GM21423 (cell line): Measurements from ENCODE around the gene SCN3A.
A peak's percentile ranks its signal among the peaks of the same experiment; 100 is the strongest.

Source experiments
- ATAC-seq: cut with Tn5 transposase; IDR thresholded peaks from one replicate; pipeline ENCODE4 v1.9.1; 2021; ENCODE audit warnings: mild to moderate bottlenecking, moderate library complexity; ENCODE audit not compliant: unreplicated experiment

The SCN3A gene

GRCh38 chr2:165192729-165193128 lies 11.1 kb downstream of the SCN3A start:
- ATAC-seq, result peak; percentile 42

GRCh38 chr2:165191096-165191728 lies 12.6 kb downstream of the SCN3A start:
- no peak for ATAC-seq

DNA sequence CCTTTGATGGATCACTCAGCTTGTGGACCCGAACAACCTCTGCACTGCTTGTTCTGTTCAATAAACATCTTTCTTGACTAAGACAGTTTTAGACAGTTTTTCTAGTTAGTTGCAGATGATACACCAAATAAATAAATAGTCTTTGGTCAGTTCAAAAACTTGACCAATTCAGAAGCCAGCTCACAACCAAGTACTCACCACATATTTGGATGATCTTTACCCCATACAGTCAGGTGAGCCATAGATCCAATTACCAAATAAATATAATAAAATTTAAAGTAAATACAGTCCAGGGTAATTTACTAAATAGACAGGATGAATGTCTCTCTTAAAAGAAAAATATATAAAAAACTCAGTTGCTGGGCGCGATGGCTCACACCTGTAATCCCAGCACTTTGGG lies 18.2 kb downstream of the SCN3A start:
- no peak for ATAC-seq

- no peak for ATAC-seq
Observed at GRCh38 chr2:165182029-165182428, 21.8 kb downstream of the SCN3A start.

DNA sequence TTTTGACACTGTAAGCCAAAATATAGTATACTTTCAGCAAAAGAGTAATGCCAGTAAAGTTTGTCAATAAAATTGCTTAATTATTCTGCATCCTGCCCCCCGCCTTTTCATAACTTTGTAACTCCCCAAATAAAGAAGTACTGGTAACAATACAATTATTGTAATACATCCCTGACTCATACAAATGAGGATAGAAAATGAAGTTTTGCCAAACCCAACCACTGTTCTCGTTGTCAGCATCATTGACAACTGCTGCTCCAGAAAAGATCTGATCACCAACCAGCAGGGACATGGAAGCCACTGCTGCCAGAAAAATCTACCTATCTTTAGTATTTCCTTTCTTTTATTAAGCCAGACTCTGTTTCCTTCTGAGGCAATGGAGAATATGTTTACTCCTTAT lies 27.1 kb downstream of the SCN3A start:
- ATAC-seq, result no peak

DNA sequence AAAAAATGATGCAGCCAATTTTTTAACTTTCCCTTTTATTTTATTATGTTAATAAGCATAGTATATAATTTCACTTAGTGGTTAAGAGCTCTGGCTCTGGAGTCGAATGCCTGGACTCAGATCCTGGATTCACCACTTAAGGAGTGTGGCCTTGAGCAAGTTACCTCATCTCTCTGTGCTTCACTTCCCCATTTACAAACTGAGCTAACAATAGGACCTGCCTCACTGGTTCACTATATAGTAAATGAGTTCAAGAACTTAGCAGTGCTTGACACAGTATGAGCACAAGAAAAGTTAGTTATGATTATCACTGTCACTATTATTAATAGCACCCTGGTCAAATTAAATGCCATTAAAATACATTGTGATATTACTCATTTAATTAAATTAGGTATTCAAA lies 30.6 kb downstream of the SCN3A start:
- ATAC-seq, result no peak

- ATAC-seq, result no peak
Observed at GRCh38 chr2:165164201-165164600, 39.6 kb downstream of the SCN3A start.

GRCh38 chr2:165163761-165164160 lies 40.1 kb downstream of the SCN3A start:
- ATAC-seq, result no peak

DNA sequence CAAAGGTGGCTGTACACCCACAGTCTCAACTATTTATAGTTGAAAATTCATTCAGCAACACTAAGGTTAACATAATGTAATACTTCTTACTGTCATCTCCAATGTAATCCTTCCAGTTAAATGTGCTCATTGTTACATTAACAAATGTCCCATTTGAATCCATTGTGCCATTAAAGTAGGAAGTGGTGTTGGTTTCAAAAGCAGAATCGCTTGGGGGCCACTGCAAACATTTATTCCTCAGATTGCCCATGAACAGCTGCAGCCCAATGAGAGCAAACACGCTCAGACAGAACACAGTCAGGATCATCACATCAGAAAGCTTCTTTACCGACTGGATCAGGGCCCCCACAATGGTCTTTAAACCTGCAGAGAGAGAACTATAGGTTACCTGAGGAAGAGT lies 41.4 kb downstream of the SCN3A start:
- ATAC-seq, result no peak

- no peak for ATAC-seq
Observed at GRCh38 chr2:165161510-165161909, 42.3 kb downstream of the SCN3A start.

- ATAC-seq, result no peak
Observed at GRCh38 chr2:165157160-165157559, 46.7 kb downstream of the SCN3A start.

DNA sequence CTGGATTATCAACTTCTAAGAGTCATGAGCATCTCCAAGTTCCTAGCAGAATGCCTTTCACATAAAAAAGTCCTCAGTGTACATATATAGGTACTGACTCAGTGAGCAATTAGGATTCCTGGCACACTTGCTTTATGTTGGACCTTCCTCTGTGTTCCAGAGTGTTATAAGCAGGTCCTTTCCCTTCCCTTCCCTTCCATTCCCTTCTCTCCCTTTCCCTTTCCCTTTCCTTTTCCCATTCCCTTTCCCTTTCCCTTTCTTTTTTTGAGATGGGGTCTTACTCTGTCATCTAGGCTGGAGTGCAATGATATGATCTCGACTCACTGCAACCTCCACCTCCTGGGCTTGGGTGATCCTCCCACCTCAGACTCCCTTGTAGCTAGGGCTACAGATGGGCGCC lies 48.7 kb downstream of the SCN3A start:
- no peak for ATAC-seq

DNA sequence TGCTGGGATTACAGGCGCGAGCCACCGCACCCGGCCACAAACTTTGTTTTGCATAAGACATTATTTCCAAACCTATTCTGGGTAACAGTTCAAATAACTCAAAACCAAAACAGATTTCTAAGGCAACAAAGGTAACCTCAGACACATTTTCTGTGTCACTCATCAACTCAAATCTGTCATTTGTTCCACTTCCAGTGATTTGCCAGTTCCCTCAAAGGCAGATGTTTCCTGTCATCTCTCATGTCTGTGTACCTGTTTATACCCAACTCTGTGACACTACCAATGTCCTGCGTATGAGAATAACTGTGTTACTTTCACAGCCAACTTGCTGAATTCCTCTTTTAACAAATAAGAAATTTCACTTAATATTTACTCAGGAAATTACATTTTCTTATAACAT lies 54.4 kb downstream of the SCN3A start:
- ATAC-seq, result peak; percentile 85

DNA sequence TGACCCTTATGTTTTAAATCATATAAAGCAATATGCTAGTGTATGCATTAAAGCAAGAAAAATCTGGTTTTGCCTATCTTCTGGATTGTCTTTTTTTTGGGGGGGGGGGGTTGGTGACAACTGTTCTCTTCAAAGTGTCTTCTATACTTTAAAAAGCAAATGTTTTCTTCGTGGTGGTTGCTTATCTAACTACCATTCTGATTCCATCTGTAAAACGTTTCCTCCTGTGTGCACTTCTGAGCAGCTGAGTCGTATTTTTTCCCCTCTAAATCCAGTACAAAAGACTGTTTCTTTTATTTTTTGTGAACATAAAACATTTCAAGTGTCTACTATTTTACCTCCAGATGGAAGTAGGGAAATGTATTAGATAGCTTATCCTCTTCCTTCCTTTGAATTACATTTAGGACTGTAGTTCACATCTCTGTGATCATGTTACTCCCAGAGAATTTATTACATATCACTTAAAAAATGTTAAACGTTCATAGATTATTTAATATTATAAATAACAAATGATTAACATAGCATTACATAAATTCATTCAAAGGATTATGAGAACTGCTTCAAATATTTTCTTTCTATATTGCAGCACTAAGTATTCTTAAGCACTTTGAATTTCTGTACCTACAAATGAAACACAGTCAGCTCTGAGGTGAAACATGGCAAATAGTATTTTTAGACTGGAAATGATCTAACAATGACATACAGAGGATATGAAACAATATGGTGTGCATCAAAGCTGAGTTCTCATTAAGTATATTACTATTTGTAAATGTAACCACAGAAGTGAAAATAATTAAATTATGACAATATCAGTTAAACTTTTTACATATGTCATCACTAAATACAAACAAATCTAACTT lies 56.4 kb downstream of the SCN3A start:
- ATAC-seq, result no peak

DNA sequence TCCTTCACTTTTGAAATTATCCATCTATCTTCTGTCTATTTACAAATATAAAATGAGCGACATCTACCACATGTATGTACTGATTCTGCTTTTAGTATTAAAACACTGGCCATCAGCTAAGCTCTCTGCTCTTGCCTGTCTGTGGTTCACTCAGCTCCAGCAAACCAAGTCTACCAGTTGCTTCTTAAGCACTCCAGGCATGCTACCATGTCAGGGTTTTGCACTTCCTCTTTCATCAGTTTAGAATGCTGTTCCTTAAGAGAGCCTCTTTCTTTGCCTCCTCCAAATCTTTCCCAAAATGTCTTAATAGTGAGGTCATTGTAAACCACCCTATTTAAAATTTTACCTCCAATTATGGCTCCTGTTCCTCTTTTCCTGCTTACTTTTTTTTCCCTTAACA lies 59.5 kb downstream of the SCN3A start:
- no peak for ATAC-seq

DNA sequence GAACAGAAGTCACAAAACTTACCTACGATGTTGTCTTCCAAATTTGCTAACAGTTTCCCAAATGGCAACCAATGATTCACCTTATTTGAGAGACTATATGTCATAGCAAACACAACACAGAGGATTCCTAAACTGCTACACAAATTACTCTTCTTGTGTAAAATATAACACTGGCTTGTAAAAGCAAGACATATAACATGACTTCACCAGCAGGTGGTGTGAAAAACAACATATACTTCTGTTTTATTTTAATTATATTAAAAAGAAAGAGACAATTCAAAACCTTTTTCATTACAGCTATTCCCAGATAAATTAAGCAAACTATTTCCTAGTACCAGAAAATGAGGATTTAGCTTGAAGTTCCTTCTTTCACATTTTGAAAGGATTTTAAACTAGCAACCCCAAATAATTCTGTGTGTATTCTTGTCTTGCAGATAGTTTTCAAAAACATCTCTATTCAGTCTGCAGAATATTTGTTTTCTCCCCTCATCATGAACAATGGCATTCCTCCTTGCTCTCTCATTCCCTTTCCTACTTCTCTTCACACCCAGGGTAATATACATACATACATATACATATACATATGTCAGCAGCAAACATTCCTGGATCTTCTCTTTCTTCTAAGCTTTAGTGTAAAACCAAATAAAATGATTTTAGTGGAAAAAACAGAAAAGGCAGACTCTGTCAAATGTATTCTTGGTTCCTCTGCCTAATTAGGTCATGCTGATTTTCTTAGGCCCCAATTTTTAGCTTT lies 62.1 kb downstream of the SCN3A start:
- no peak for ATAC-seq

GRCh38 chr2:165126244-165126643 lies 77.6 kb downstream of the SCN3A start:
- no peak for ATAC-seq

DNA sequence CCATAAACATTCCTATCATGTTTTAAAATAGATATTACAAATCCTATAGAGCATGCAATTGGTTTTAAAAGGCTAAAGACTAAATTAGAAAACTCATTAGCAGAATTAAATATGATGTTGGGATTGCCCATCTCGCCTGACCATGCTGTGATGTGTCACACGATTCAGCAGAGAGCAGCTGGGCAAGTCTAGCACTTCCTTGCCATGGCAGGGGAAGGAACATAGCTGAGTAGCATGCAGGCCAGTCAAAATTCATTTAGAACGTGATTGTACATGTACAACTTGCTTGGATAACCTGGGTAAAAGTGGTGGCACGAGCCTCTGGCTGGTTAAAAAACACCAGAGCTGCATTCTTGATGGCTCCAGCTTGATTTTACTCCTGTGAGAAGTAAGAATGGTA lies 81.3 kb downstream of the SCN3A start:
- no peak for ATAC-seq

- ATAC-seq, result no peak
Observed at GRCh38 chr2:165120740-165121467, 82.9 kb downstream of the SCN3A start.

- ATAC-seq, result no peak
Observed at GRCh38 chr2:165115258-165115657, 88.6 kb downstream of the SCN3A start.

- no peak for ATAC-seq
Observed at GRCh38 chr2:165114346-165114939, 89.4 kb downstream of the SCN3A start.
